ENCODE data around the gene CSTPP1. TPM values are rescaled to one million over a fixed set of nuclear protein-coding genes. Genes with fewer than 3 reads are reported as not detected.
A peak's percentile ranks its signal among the peaks of the same experiment; 100 is the strongest.

Gene CSTPP1
- polyA plus RNA-seq, 1 donor from 2014 or later: 46.4 TPM

GRCh38 chr11:46917762-46918082, 18.8 kb upstream of the CSTPP1 start:
- peak overlapping the region; percentile 61 for H3K4me3 ChIP-seq (ENCODE audit: low read length)
- no peak overlapping the region for H3K4me2 ChIP-seq (ENCODE audit: low read length)
- no peaks in the 10 kb centered on the region for H3F3A ChIP-seq (ENCODE audit: insufficient read depth, low read length, poor library complexity, severe bottlenecking)
- H3K27me3 ChIP-seq (ENCODE audit: insufficient read depth, low read depth, low read length): peaks cover 37% of the 10 kb centered on the region
- H3K79me2 ChIP-seq (replicated peaks; ENCODE audit: insufficient read depth, low read length): no peaks in the 10 kb centered on the region
- no peaks in the 10 kb centered on the region for H3K9me3 ChIP-seq (ENCODE audit: low read length)
- H3K9ac ChIP-seq (ENCODE audit: low read length): peak overlapping the region; percentile 28
- H4K20me1 ChIP-seq (ENCODE audit: insufficient read depth): no peaks in the 10 kb centered on the region
- H3K27ac ChIP-seq (ENCODE audit: low read length): no peak overlapping the region
- H2AFZ ChIP-seq (ENCODE audit: low read depth, low read length): no peak overlapping the region
- TF ChIP-seq TAF1 (IDR thresholded peaks at IDR 0.05; ENCODE audit: low read depth) (no peak), EZH2 (IDR thresholded peaks at IDR 0.05; ENCODE audit: borderline replicate concordance, insufficient read depth, low read length, poor library complexity, severe bottlenecking) (no peak), POLR2AphosphoS5 (IDR thresholded peaks at IDR 0.05) (no peak), REST (IDR thresholded peaks at IDR 0.05; ENCODE audit: borderline replicate concordance) (no peak), MXI1 (conservative IDR thresholded peaks at IDR 0.05; ENCODE audit: poor library complexity, severe bottlenecking) (no peak), RAD21 (conservative IDR thresholded peaks at IDR 0.05) (no peak), CTCF (IDR thresholded peaks at IDR 0.05; ENCODE audit: poor library complexity, severe bottlenecking) (no peak), EP300 (conservative IDR thresholded peaks at IDR 0.05; ENCODE audit: poor library complexity, severe bottlenecking) (no peak), SMC3 (conservative IDR thresholded peaks at IDR 0.05; ENCODE audit: poor library complexity) (no peak)
- H3K9me2 ChIP-seq (ENCODE audit: insufficient read depth, low read length): no peaks in the 10 kb centered on the region
- no peaks in the 10 kb centered on the region for H3K36me3 ChIP-seq (ENCODE audit: insufficient read depth, low read length)

GRCh38 chr11:46918083-46918787, 18.3 kb upstream of the CSTPP1 start, which contains the start of gene LRP4:
Gene LRP4 (minus strand): TSS chr11:46918550. CDS start chr11:46918379, 171 bp downstream.
- no peak within 1 kb of the TSS for H2AFZ ChIP-seq (ENCODE audit: low read depth, low read length)
- peaks cover 37% of the 10 kb centered on the region for H3K27me3 ChIP-seq (ENCODE audit: insufficient read depth, low read depth, low read length)
- no peaks in the 10 kb centered on the region for H3K9me2 ChIP-seq (ENCODE audit: insufficient read depth, low read length)
- H3K36me3 ChIP-seq (ENCODE audit: insufficient read depth, low read length): no peaks in the 10 kb centered on the region
- no peak for TF ChIP-seq SMC3 (conservative IDR thresholded peaks at IDR 0.05; ENCODE audit: poor library complexity)
- TF ChIP-seq EZH2 (IDR thresholded peaks at IDR 0.05; ENCODE audit: borderline replicate concordance, insufficient read depth, low read length, poor library complexity, severe bottlenecking): peak; percentile 76
- no peaks in the 10 kb centered on the region for H3K9me3 ChIP-seq (ENCODE audit: low read length)
- no peak within 1 kb of the TSS for H3K4me2 ChIP-seq (ENCODE audit: low read length)
- peak within 1 kb of the TSS; percentile 61 for H3K4me3 ChIP-seq (ENCODE audit: low read length)
- H3F3A ChIP-seq (ENCODE audit: insufficient read depth, low read length, poor library complexity, severe bottlenecking): no peaks in the 10 kb centered on the region
- H3K79me2 ChIP-seq (replicated peaks; ENCODE audit: insufficient read depth, low read length): no peaks in the 10 kb centered on the region
- H4K20me1 ChIP-seq (ENCODE audit: insufficient read depth): no peaks in the 10 kb centered on the region
- H3K27ac ChIP-seq (ENCODE audit: low read length): no peak within 1 kb of the TSS
- H3K9ac ChIP-seq (ENCODE audit: low read length): peak within 1 kb of the TSS; percentile 28
